C4-2B (cell line): ENCODE results near the gene GABRB1.

Experiments used
- ZFX ChIP-seq: fragments of 450-650 bp; IDR thresholded peaks from 2 replicates; pipeline ENCODE4 v1.6.1; 2017
- TF ChIP-seq, protein P1 (sequence below): fragments of 450-650 bp; conservative IDR thresholded peaks from 2 replicates; pipeline ENCODE4 v1.5.1; 2017; ENCODE audit warnings: mild to moderate bottlenecking

DNA sequence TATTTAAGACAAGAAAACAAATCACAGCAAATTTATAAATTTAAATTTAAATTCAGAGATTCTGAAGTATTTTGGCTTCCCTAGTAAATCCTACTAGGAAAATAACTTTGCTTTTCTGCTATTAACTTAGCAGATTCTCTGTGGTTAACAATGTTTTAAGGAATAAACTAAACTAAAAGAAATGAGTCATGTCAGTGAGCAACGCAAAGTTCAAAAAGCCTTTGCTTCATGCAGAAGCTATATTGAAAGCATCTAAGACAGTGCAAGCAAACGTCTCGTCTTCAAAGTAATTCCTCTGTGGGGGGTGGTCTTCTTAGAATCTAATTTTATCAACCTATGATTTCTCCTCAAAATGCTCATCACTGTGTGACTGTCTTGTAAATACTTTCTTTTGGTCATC lies 30.1 kb downstream of the GABRB1 start:
- TF ChIP-seq, protein P1, sequence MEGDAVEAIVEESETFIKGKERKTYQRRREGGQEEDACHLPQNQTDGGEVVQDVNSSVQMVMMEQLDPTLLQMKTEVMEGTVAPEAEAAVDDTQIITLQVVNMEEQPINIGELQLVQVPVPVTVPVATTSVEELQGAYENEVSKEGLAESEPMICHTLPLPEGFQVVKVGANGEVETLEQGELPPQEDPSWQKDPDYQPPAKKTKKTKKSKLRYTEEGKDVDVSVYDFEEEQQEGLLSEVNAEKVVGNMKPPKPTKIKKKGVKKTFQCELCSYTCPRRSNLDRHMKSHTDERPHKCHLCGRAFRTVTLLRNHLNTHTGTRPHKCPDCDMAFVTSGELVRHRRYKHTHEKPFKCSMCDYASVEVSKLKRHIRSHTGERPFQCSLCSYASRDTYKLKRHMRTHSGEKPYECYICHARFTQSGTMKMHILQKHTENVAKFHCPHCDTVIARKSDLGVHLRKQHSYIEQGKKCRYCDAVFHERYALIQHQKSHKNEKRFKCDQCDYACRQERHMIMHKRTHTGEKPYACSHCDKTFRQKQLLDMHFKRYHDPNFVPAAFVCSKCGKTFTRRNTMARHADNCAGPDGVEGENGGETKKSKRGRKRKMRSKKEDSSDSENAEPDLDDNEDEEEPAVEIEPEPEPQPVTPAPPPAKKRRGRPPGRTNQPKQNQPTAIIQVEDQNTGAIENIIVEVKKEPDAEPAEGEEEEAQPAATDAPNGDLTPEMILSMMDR: no peak
- no peak for TF ChIP-seq ZFX
